A673 (cell line): ENCODE results near the gene CMYA5.

Source experiments
- EZH2 ChIP-seq: fragments of 200-600 bp; sonication (generic); IDR thresholded peaks from 2 replicates; pipeline ENCODE4 v1.6.1; 2017; ENCODE audit warnings: borderline replicate concordance, low read depth, mild to moderate bottlenecking, mixed read lengths, antibody characterized with exemption, low read length; ENCODE audit not compliant: poor library complexity, severe bottlenecking
- TF ChIP-seq, protein P1 (sequence below): fragments of 300-800, 200-600 bp; sonication (generic); conservative IDR thresholded peaks from 2 replicates; pipeline ENCODE4 v1.5.1; 2017; ENCODE audit warnings: low read depth, mild to moderate bottlenecking, antibody characterized with exemption, low read length, moderate library complexity, mixed read lengths

DNA sequence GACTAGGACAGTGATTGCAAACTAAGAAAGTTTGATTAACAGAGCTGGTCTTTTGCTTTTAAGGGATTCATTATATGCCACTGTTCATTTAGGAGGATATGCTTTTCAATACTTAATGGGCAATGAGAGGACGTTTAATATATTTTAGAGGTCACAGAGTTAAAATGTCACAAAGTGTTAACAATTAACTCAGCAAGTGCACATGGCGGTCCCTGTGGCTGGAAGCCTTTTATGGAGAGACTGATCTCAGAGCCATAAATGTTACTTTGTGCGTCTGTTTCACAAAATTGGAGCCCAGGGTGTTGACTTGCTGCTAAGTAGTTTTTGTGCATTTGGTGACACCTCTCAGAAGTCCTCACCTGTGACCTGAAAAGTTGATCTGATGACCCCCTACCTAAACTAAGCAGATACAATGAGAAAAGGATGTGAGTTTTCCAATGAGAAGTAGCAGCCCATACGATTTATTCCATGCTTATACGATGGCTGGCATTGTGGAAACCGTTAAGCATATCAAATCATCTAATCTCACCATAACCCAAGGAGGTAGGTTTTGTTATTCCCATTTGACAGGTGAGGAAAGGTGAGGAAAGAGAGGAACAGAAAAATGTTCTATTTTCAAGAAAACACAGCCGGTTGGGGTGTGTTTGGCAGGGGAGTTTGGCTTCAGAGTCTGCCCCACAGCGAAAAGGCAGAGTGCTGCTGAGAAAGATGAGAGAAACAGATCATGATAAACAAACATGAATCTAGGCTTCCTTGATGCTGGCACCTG, 64.4 kb downstream of the CMYA5 start:
- TF ChIP-seq EZH2: no peak
- TF ChIP-seq, protein P1, sequence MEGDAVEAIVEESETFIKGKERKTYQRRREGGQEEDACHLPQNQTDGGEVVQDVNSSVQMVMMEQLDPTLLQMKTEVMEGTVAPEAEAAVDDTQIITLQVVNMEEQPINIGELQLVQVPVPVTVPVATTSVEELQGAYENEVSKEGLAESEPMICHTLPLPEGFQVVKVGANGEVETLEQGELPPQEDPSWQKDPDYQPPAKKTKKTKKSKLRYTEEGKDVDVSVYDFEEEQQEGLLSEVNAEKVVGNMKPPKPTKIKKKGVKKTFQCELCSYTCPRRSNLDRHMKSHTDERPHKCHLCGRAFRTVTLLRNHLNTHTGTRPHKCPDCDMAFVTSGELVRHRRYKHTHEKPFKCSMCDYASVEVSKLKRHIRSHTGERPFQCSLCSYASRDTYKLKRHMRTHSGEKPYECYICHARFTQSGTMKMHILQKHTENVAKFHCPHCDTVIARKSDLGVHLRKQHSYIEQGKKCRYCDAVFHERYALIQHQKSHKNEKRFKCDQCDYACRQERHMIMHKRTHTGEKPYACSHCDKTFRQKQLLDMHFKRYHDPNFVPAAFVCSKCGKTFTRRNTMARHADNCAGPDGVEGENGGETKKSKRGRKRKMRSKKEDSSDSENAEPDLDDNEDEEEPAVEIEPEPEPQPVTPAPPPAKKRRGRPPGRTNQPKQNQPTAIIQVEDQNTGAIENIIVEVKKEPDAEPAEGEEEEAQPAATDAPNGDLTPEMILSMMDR: no peak
